WTC11 (cell line): ENCODE data around the gene RING1.

Source experiments
- ATF3 ChIP-seq: sonication (generic); formaldehyde crosslinking; conservative IDR thresholded peaks from 2 replicates; pipeline ENCODE4 v1.8.1; 2022; ENCODE audit warnings: mild to moderate bottlenecking, missing genetic modification reagents
- ESRRA ChIP-seq: sonication (generic); formaldehyde crosslinking; IDR thresholded peaks from 2 replicates; pipeline ENCODE4 v1.8.1; 2022; ENCODE audit warnings: mild to moderate bottlenecking, missing genetic modification reagents, borderline replicate concordance
- KAT7 ChIP-seq: sonication (generic); formaldehyde crosslinking; IDR thresholded peaks from 2 replicates; pipeline ENCODE4 v1.8.1; 2023; ENCODE audit warnings: missing genetic modification reagents, mild to moderate bottlenecking, borderline replicate concordance
- NR2C2 ChIP-seq: sonication (generic); formaldehyde crosslinking; IDR thresholded peaks from 2 replicates; pipeline ENCODE4 v1.8.0; 2022; ENCODE audit warnings: mild to moderate bottlenecking, missing genetic modification reagents
- NR3C1 ChIP-seq: sonication (generic); formaldehyde crosslinking; conservative IDR thresholded peaks from 2 replicates; pipeline ENCODE4 v1.8.1; 2023; ENCODE audit warnings: low read depth, mild to moderate bottlenecking, missing genetic modification reagents
- SMAD4 ChIP-seq: sonication (generic); formaldehyde crosslinking; IDR thresholded peaks from 2 replicates; pipeline ENCODE4 v1.8.0; 2022; ENCODE audit warnings: mild to moderate bottlenecking, missing genetic modification reagents
- TEAD4 ChIP-seq: sonication (generic); formaldehyde crosslinking; IDR thresholded peaks from 2 replicates; pipeline ENCODE4 v1.8.0; 2022; ENCODE audit warnings: mild to moderate bottlenecking, missing genetic modification reagents
- USF2 ChIP-seq: sonication (generic); formaldehyde crosslinking; IDR thresholded peaks from 2 replicates; pipeline ENCODE4 v1.8.1; 2023; ENCODE audit warnings: mild to moderate bottlenecking, missing genetic modification reagents, moderate library complexity
- ZBTB21 ChIP-seq: sonication (generic); formaldehyde crosslinking; IDR thresholded peaks from 2 replicates; pipeline ENCODE4 v1.8.1; 2023; ENCODE audit warnings: mild to moderate bottlenecking, missing genetic modification reagents, borderline replicate concordance
- ZMAT4 ChIP-seq: fragments of 250-450 bp; sonication (Bioruptor Pico); IDR thresholded peaks from 2 replicates; pipeline ENCODE4 v1.9.0; 2021; ENCODE audit warnings: mild to moderate bottlenecking
- TF ChIP-seq, protein P1 (sequence below): fragments of 200-600 bp; IDR thresholded peaks from 2 replicates; pipeline ENCODE4 v1.8.0; 2022; ENCODE audit warnings: antibody characterized with exemption
- TF ChIP-seq, protein P2 (sequence below): sonication (generic); formaldehyde crosslinking; IDR thresholded peaks from 2 replicates; pipeline ENCODE4 v1.8.1; 2022; ENCODE audit warnings: low read depth, missing genetic modification reagents, borderline replicate concordance
- TF ChIP-seq, protein P3 (sequence below): fragments of 250-450 bp; sonication (Bioruptor Pico); IDR thresholded peaks from 2 replicates; pipeline ENCODE4 v1.9.0; 2021; ENCODE audit warnings: mild to moderate bottlenecking

DNA sequence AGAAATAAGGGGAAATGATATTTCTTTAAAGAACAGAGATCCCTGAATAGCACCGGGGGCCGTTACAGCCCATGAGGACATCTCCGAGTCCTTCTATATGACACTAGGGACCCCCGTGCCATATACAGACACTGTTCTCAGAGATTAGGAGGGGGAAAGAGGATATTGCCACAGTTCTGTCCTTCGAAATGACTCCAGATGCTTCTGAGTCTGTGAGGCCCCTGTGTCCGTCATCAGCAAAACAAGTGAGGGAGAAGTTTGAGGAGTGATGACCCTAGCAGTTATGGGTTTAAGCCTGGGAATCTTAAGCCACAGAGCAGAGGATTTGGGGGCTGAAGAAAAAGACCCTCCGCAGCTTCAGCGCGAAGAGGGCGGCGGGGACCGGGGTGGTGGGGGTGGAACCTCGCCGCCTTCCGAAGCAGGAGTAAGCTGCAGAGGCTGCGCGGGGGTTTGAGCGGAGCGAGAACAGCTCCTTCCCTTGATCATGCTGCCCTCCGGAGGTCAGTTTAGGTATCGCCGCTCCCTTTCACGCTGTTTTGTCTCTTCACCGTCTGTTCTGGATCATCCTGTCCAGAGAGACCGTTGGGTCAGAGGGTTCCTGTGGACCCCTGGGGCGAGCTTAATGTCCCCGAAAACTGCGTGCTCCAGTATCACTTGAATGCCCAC lies 39.8 kb downstream of the RING1 start:
- TF ChIP-seq TEAD4 (CRISPR knock-in tag) (no peak), ZMAT4 (CRISPR knock-in tag) (no peak), NR2C2 (CRISPR knock-in tag) (no peak), KAT7 (CRISPR knock-in tag) (no peak), USF2 (CRISPR knock-in tag) (no peak), ESRRA (CRISPR knock-in tag) (no peak), ZBTB21 (CRISPR knock-in tag) (no peak), ATF3 (no peak), NR3C1 (CRISPR knock-in tag) (no peak), SMAD4 (CRISPR knock-in tag) (no peak)
- TF ChIP-seq, protein P1, sequence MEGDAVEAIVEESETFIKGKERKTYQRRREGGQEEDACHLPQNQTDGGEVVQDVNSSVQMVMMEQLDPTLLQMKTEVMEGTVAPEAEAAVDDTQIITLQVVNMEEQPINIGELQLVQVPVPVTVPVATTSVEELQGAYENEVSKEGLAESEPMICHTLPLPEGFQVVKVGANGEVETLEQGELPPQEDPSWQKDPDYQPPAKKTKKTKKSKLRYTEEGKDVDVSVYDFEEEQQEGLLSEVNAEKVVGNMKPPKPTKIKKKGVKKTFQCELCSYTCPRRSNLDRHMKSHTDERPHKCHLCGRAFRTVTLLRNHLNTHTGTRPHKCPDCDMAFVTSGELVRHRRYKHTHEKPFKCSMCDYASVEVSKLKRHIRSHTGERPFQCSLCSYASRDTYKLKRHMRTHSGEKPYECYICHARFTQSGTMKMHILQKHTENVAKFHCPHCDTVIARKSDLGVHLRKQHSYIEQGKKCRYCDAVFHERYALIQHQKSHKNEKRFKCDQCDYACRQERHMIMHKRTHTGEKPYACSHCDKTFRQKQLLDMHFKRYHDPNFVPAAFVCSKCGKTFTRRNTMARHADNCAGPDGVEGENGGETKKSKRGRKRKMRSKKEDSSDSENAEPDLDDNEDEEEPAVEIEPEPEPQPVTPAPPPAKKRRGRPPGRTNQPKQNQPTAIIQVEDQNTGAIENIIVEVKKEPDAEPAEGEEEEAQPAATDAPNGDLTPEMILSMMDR = peak; percentile 91
- TF ChIP-seq, protein P2, sequence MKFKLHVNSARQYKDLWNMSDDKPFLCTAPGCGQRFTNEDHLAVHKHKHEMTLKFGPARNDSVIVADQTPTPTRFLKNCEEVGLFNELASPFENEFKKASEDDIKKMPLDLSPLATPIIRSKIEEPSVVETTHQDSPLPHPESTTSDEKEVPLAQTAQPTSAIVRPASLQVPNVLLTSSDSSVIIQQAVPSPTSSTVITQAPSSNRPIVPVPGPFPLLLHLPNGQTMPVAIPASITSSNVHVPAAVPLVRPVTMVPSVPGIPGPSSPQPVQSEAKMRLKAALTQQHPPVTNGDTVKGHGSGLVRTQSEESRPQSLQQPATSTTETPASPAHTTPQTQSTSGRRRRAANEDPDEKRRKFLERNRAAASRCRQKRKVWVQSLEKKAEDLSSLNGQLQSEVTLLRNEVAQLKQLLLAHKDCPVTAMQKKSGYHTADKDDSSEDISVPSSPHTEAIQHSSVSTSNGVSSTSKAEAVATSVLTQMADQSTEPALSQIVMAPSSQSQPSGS = no peak
- TF ChIP-seq, protein P3, sequence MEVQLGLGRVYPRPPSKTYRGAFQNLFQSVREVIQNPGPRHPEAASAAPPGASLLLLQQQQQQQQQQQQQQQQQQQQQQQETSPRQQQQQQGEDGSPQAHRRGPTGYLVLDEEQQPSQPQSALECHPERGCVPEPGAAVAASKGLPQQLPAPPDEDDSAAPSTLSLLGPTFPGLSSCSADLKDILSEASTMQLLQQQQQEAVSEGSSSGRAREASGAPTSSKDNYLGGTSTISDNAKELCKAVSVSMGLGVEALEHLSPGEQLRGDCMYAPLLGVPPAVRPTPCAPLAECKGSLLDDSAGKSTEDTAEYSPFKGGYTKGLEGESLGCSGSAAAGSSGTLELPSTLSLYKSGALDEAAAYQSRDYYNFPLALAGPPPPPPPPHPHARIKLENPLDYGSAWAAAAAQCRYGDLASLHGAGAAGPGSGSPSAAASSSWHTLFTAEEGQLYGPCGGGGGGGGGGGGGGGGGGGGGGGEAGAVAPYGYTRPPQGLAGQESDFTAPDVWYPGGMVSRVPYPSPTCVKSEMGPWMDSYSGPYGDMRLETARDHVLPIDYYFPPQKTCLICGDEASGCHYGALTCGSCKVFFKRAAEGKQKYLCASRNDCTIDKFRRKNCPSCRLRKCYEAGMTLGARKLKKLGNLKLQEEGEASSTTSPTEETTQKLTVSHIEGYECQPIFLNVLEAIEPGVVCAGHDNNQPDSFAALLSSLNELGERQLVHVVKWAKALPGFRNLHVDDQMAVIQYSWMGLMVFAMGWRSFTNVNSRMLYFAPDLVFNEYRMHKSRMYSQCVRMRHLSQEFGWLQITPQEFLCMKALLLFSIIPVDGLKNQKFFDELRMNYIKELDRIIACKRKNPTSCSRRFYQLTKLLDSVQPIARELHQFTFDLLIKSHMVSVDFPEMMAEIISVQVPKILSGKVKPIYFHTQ (CRISPR knock-in tag) = no peak
